ENCODE measurements around the gene ERG. TPM values are rescaled to one million over a fixed set of nuclear protein-coding genes. Genes with fewer than 3 reads are reported as not detected.

ERG gene
- total RNA-seq, 1 donor from 2014 or later = 27.2 TPM

- no peak for DNase-seq (ENCODE audit: low spot score)
Measured at GRCh38 chr21:38389896-38390295, 108.4 kb downstream of the ERG start.

- DNase-seq (ENCODE audit: low spot score) = no peak
Measured at GRCh38 chr21:38389354-38389676, 109.0 kb downstream of the ERG start.

- no peak for DNase-seq (ENCODE audit: low spot score)
Measured at GRCh38 chr21:38388647-38389353, 109.5 kb downstream of the ERG start.

GRCh38 chr21:38388203-38388602, 110.1 kb downstream of the ERG start:
- DNase-seq (ENCODE audit: low spot score) = no peak

GRCh38 chr21:38386967-38387366, 111.3 kb downstream of the ERG start:
- no peak for DNase-seq (ENCODE audit: low spot score)

GRCh38 chr21:38385427-38386175, 112.7 kb downstream of the ERG start:
- DNase-seq (ENCODE audit: low spot score) = no peak

- no peak for DNase-seq (ENCODE audit: low spot score)
Measured at GRCh38 chr21:38384675-38385426, 113.4 kb downstream of the ERG start.

- DNase-seq (ENCODE audit: low spot score) = no peak
Measured at GRCh38 chr21:38384238-38384560, 114.1 kb downstream of the ERG start.

- DNase-seq (ENCODE audit: low spot score) = no peak
Measured at GRCh38 chr21:38383411-38384237, 114.7 kb downstream of the ERG start.

GRCh38 chr21:38380481-38381137, 117.7 kb downstream of the ERG start:
- no peak for DNase-seq (ENCODE audit: low spot score)

GRCh38 chr21:38379147-38379546, 119.1 kb downstream of the ERG start:
- no peak for DNase-seq (ENCODE audit: low spot score)

GRCh38 chr21:38377165-38378088, 120.8 kb downstream of the ERG start:
- no peak for DNase-seq (ENCODE audit: low spot score)

- no peak for DNase-seq (ENCODE audit: low spot score)
Measured at GRCh38 chr21:38376693-38377092, 121.6 kb downstream of the ERG start.

GRCh38 chr21:38376235-38376634, 122.0 kb downstream of the ERG start:
- DNase-seq (ENCODE audit: low spot score) = no peak

- no peak for DNase-seq (ENCODE audit: low spot score)
Measured at GRCh38 chr21:38367646-38368045, 130.6 kb downstream of the ERG start.

- DNase-seq (ENCODE audit: low spot score) = no peak
Measured at GRCh38 chr21:38365521-38365920, 132.8 kb downstream of the ERG start.

- DNase-seq (ENCODE audit: low spot score) = no peak
Measured at GRCh38 chr21:38363693-38364092, 134.6 kb downstream of the ERG start.

GRCh38 chr21:38361324-38361723, 137.0 kb downstream of the ERG start:
- peak; percentile 10 for DNase-seq (ENCODE audit: low spot score)

- peak; percentile 19 for DNase-seq (ENCODE audit: low spot score)
Measured at GRCh38 chr21:38359835-38360234, 138.4 kb downstream of the ERG start.

- DNase-seq (ENCODE audit: low spot score) = peak; percentile 41
Measured at GRCh38 chr21:38359090-38359489, 139.2 kb downstream of the ERG start.

All from ureter (tissue), 1 donor.